ENCODE data around the gene NANOGP8. TPM values are rescaled to one million over a fixed set of nuclear protein-coding genes. Genes with fewer than 3 reads are reported as not detected.

The NANOGP8 gene
- total and polyA plus RNA-seq, 9 of the 15 experiments (the other 6 are each of a cell fraction or from before 2014, with no cell fraction given), result not detected

GRCh38 chr15:35043373-35044095 lies 41.6 kb downstream of the NANOGP8 start (continued):
- TF ChIP-seq USF1 (CRISPR knock-in tag; IDR thresholded peaks at IDR 0.05) (no peak), ZBTB9 (CRISPR knock-in tag; IDR thresholded peaks at IDR 0.05) (no peak), KLF10 (CRISPR knock-in tag; IDR thresholded peaks at IDR 0.05) (no peak)

- H3K9me1 ChIP-seq (ENCODE audit: control insufficient read depth, insufficient read depth, low read length), result no peaks in the 10 kb centered on the region
- H3K27me3 ChIP-seq (ENCODE audit: control insufficient read depth in 2 of 2, insufficient read depth in 2 of 2, low read length in 2 of 2), result no peaks in the 10 kb centered on the region
- no peaks in the 10 kb centered on the region for H3K9me3 ChIP-seq (replicated peaks; ENCODE audit: control insufficient read depth, insufficient read depth, low read depth, low read length)
- H4K20me1 ChIP-seq (replicated peaks; ENCODE audit: control insufficient read depth, insufficient read depth, low read length), result no peaks in the 10 kb centered on the region
- no peaks in the 10 kb centered on the region for H3K36me3 ChIP-seq (ENCODE audit: control insufficient read depth, insufficient read depth, low read length)
- no peak overlapping the region for H3K27ac ChIP-seq (ENCODE audit: extremely low read depth, low read depth, low read length)
- FAIRE-seq (no peak), ATAC-seq (no peak), DNase-seq (ENCODE audit: extremely low read depth in 1 of 4, low spot score in 3 of 4) (no peak)
- in situ Hi-C loops (cut with MboI), result no loop called here
- no peak overlapping the region for H3K4me2 ChIP-seq (ENCODE audit: insufficient read depth, low read length)
- no TSS peak for BruUV-seq (replicated peaks)
- peak overlapping the region; percentile 59 for H2AFZ ChIP-seq (ENCODE audit: low read depth, low read length)
- intact Hi-C loops (cut with micrococcal nuclease), result no loop called here
- POLR2A ChIA-PET, result no interaction called here
- no peaks in the 10 kb centered on the region; a peak in 1 of 5 replicates for H3K4me1 ChIP-seq (replicated peaks in 1 of 2; ENCODE audit: control insufficient read depth in 2 of 2, insufficient read depth in 2 of 2, low read length in 2 of 2)
- 52% methylated on average over 8 of the region's 8 CpGs for WGBS (ENCODE audit: insufficient coverage, low coverage, missing lambda C conversion rate)
- CTCF ChIA-PET (ENCODE audit: low intra/inter-chr PET ratio), result no interaction called here
- H3K9ac ChIP-seq (ENCODE audit: insufficient read depth in 1 of 2, low read depth in 2 of 2, low read length in 2 of 2), result no peak overlapping the region
- no peaks in the 10 kb centered on the region for H3K79me2 ChIP-seq (ENCODE audit: control insufficient read depth, insufficient read depth, low read length)
- no peak overlapping the region for H3K4me3 ChIP-seq
- TF ChIP-seq CBX5 (IDR thresholded peaks at IDR 0.05; ENCODE audit: borderline replicate concordance, low read depth), result no peak
- no peak for TF ChIP-seq RNF2 (IDR thresholded peaks at IDR 0.05)
- no peak for TF ChIP-seq ZNF668 (CRISPR knock-in tag; IDR thresholded peaks at IDR 0.05)
- no peak for TF ChIP-seq CTCFL (IDR thresholded peaks at IDR 0.05; ENCODE audit: borderline replicate concordance, insufficient read depth, low read depth, low read length, poor library complexity, severe bottlenecking)
- no peak for TF ChIP-seq SMARCE1 (IDR thresholded peaks at IDR 0.05)
- TF ChIP-seq RBBP5 (IDR thresholded peaks at IDR 0.05; ENCODE audit: borderline replicate concordance, insufficient read depth, low read length, poor library complexity, severe bottlenecking), result no peak
- no peak for TF ChIP-seq MNT (conservative IDR thresholded peaks at IDR 0.05)
- no peak for TF ChIP-seq ARNT (IDR thresholded peaks at IDR 0.05)
- no peak for TF ChIP-seq MEF2D (tag; conservative IDR thresholded peaks at IDR 0.05; ENCODE audit: low read depth)
- TF ChIP-seq HMG20A (CRISPR knock-in tag; conservative IDR thresholded peaks at IDR 0.05), result no peak
Observed at GRCh38 chr15:35040339-35041255, 44.5 kb downstream of the NANOGP8 start.
